Measurements from ENCODE around the gene MAGED1. TPM values are rescaled to one million over a fixed set of nuclear protein-coding genes. Genes with fewer than 3 reads are reported as not detected.

MAGED1 gene, protein sequence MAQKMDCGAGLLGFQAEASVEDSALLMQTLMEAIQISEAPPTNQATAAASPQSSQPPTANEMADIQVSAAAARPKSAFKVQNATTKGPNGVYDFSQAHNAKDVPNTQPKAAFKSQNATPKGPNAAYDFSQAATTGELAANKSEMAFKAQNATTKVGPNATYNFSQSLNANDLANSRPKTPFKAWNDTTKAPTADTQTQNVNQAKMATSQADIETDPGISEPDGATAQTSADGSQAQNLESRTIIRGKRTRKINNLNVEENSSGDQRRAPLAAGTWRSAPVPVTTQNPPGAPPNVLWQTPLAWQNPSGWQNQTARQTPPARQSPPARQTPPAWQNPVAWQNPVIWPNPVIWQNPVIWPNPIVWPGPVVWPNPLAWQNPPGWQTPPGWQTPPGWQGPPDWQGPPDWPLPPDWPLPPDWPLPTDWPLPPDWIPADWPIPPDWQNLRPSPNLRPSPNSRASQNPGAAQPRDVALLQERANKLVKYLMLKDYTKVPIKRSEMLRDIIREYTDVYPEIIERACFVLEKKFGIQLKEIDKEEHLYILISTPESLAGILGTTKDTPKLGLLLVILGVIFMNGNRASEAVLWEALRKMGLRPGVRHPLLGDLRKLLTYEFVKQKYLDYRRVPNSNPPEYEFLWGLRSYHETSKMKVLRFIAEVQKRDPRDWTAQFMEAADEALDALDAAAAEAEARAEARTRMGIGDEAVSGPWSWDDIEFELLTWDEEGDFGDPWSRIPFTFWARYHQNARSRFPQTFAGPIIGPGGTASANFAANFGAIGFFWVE
- 10 to 100 TPM in 1 of 2 donors, 1 to 10 TPM in 1; 8.5 to 18.3 TPM for polyA plus RNA-seq

DNA sequence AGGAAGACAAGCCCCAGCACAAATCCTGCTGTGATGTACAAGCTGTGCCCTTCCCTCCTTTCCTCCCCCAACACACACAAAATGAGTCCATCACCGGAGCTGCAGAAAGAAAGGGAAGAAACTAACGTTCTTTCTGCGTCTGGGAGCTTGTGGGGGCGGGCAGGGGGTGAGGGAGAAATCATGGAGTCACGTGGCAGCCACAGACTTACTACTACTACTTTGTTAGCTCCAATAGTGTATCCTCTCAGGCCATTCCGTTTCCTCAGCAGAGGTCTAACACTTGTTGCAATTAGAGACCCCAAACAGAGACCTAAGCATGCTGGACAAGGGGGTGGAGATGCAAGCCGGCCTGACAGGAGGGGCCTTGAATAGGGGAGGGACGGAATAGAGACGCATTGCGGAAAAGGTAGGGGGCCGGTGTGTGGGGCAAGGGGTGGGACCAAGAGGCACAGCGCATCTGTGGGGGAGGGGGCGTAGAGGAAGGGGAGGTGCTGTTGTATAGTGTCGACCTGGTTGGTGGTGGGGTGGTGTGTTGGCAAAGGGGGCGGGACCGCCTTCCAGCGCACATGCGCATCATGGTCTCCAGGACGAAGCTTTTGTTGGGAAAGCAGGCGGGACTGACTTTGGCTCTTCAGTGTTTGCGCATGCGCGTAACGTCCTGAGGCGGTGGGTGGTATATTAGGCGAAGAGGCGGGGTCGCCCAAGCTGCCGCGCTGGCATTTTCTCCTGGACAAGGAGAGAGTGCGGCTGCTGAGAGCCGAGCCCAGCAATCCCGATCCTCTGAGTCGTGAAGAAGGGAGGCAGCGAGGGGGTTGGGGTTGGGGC is at the start of gene MAGED1:
MAGED1 (plus strand) TSS at position 703 of the 825 bp plus-strand sequence. CDS start 682 bp downstream, outside the sequence.
- Histone ChIP-seq H3K27ac (ENCODE audit: low read depth in 2 of 2, low read length in 1 of 2) (peak within 1 kb of the TSS; percentile 47 to 61), H3K36me3 (ENCODE audit: control insufficient read depth in 2 of 2, insufficient read depth in 2 of 2, low read length in 1 of 2) (peaks cover 0 to 7% of the 10 kb centered on the region in 2 donors), H3K4me1 (ENCODE audit: control insufficient read depth in 2 of 2, insufficient read depth in 2 of 2, low read length in 1 of 2) (no peaks in the 10 kb centered on the region), H3K9me3 (ENCODE audit: control insufficient read depth in 2 of 2, insufficient read depth in 1 of 2, low read depth in 1 of 2, low read length in 1 of 2) (peaks cover 0 to 3% of the 10 kb centered on the region in 2 donors), H3K4me3 (ENCODE audit: low read depth in 1 of 2, low read length in 2 of 2) (peak within 1 kb of the TSS; percentile 40 to 54), H3K27me3 (ENCODE audit: control insufficient read depth in 1 of 2, insufficient read depth in 2 of 2, low read length in 2 of 2) (no peaks in the 10 kb centered on the region)
- WGBS, 2 donors: 1 to 15% methylated on average over 35 of the region's 35 CpGs

DNA sequence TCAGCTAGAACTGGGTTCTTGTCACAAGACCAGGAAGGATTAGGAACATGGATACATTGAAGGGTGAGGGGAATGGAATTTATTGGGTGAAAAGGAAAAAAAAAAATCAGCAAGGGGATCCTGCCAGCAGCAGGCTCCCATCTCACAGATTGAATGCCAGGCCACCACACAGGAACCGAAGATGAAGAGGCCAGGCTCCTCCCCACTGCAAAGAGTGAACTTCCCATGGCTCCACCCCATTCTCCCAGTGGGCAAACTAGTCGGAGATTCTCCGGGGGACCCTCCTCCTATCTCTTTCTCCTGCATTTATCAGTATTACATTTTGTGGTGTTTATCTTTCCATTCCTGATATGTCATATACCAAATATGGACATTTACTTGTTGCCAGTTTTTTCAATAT is 46.0 kb upstream of the MAGED1 start:
- Histone ChIP-seq H3K4me3 (ENCODE audit: low read depth in 1 of 2, low read length in 2 of 2) (no peak overlapping the region), H3K27ac (ENCODE audit: low read depth in 2 of 2, low read length in 1 of 2) (no peak overlapping the region), H3K36me3 (ENCODE audit: control insufficient read depth in 2 of 2, insufficient read depth in 2 of 2, low read length in 1 of 2) (no peaks in the 10 kb centered on the region), H3K4me1 (ENCODE audit: control insufficient read depth in 2 of 2, insufficient read depth in 2 of 2, low read length in 1 of 2) (no peaks in the 10 kb centered on the region), H3K9me3 (ENCODE audit: control insufficient read depth in 2 of 2, insufficient read depth in 1 of 2, low read depth in 1 of 2, low read length in 1 of 2) (no peaks in the 10 kb centered on the region), H3K27me3 (ENCODE audit: control insufficient read depth in 1 of 2, insufficient read depth in 2 of 2, low read length in 2 of 2) (peaks cover 0 to 2% of the 10 kb centered on the region in 2 donors)
- WGBS, 2 donors: 59 to 77% methylated on average over 3 of the region's 3 CpGs

DNA sequence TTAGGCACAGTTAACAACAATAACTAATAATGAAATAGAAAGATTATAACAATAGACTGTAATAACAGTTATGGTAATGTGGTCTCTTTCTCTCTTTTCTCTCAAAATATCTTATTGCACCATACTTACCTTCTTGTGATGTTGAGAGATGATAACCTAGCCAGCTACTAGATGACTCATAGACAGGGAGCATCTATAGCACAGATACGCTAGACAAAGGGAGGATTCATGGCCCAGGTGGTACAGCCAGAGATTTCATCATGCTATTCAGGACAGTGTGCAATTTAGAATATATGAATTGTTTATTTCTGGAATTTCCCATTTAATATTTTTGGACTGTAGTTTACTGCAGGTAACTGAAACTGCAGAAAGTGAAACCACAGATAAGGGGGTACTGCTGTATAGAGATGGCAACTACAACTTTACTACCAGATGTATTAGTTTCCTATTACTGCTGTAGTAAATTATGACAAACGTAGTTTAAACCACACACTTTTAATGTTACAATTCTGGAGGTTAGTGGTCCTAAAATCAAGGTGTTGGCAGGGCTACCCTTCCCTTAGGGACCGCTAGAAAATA is 41.8 kb upstream of the MAGED1 start:
- peaks cover 0 to 3% of the 10 kb centered on the region in 2 donors for H3K27me3 ChIP-seq (ENCODE audit: control insufficient read depth in 1 of 2, insufficient read depth in 2 of 2, low read length in 2 of 2)
- 73 to 78% methylated on average over 3 of the region's 3 CpGs for WGBS, 2 donors
- no peaks in the 10 kb centered on the region for H3K9me3 ChIP-seq (ENCODE audit: control insufficient read depth in 2 of 2, insufficient read depth in 1 of 2, low read depth in 1 of 2, low read length in 1 of 2)
- H3K4me1 ChIP-seq (ENCODE audit: control insufficient read depth in 2 of 2, insufficient read depth in 2 of 2, low read length in 1 of 2): no peaks in the 10 kb centered on the region
- no peak overlapping the region for H3K27ac ChIP-seq (ENCODE audit: low read depth in 2 of 2, low read length in 1 of 2)
- no peaks in the 10 kb centered on the region for H3K36me3 ChIP-seq (ENCODE audit: control insufficient read depth in 2 of 2, insufficient read depth in 2 of 2, low read length in 1 of 2)
- H3K4me3 ChIP-seq (ENCODE audit: low read depth in 1 of 2, low read length in 2 of 2): no peak overlapping the region

DNA sequence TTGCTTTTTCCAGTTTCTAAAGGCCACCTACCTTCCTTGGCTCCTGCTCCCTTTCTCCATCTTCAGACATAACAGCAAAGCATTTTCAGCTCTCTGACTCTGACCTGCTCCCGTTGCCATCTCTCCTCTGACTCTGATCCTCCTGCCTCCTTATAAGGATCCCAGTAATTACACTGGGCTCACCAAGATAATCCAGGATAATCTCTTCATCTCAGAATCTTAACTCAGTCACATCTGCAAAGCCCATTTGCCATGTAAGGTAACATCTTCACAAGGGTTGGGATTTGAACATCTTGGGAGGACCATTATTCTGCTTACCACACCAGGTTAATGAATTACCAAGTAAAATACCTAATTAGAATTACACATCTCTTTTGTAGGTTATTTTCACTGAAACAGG is 41.3 kb upstream of the MAGED1 start:
- no peaks in the 10 kb centered on the region for H3K4me1 ChIP-seq (ENCODE audit: control insufficient read depth in 2 of 2, insufficient read depth in 2 of 2, low read length in 1 of 2)
- H3K27ac ChIP-seq (ENCODE audit: low read depth in 2 of 2, low read length in 1 of 2): no peak overlapping the region
- no peaks in the 10 kb centered on the region for H3K9me3 ChIP-seq (ENCODE audit: control insufficient read depth in 2 of 2, insufficient read depth in 1 of 2, low read depth in 1 of 2, low read length in 1 of 2)
- WGBS, 2 donors: 57 to 82% methylated on average over 1 of the region's 1 CpG
- H3K27me3 ChIP-seq (ENCODE audit: control insufficient read depth in 1 of 2, insufficient read depth in 2 of 2, low read length in 2 of 2): peaks cover 0 to 3% of the 10 kb centered on the region in 2 donors
- no peak overlapping the region for H3K4me3 ChIP-seq (ENCODE audit: low read depth in 1 of 2, low read length in 2 of 2)
- no peaks in the 10 kb centered on the region for H3K36me3 ChIP-seq (ENCODE audit: control insufficient read depth in 2 of 2, insufficient read depth in 2 of 2, low read length in 1 of 2)

DNA sequence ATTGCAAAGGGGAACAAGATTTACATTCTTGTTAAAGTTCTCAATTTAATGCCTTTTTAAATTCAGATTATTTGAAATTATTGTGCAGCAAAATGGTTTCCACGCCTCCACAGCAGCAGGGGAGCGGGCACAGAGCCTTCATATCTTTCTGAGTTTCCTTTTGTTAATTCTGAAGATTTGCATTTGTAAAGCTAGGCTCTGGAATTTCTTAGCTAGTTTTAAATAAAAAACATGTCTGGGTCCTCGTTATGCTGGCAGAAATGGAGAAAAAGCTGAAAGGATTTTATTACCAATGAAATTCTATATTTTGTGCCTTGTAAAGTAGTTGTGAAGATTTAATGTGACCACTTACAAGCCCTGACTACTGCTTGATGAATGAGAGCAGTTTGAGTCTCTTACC is 40.8 kb upstream of the MAGED1 start:
- WGBS, 2 donors: 65 to 93% methylated on average over 3 of the region's 3 CpGs
- Histone ChIP-seq H3K9me3 (ENCODE audit: control insufficient read depth in 2 of 2, insufficient read depth in 1 of 2, low read depth in 1 of 2, low read length in 1 of 2) (no peaks in the 10 kb centered on the region), H3K27me3 (ENCODE audit: control insufficient read depth in 1 of 2, insufficient read depth in 2 of 2, low read length in 2 of 2) (peaks cover 0 to 3% of the 10 kb centered on the region in 2 donors), H3K36me3 (ENCODE audit: control insufficient read depth in 2 of 2, insufficient read depth in 2 of 2, low read length in 1 of 2) (no peaks in the 10 kb centered on the region), H3K4me3 (ENCODE audit: low read depth in 1 of 2, low read length in 2 of 2) (no peak overlapping the region), H3K4me1 (ENCODE audit: control insufficient read depth in 2 of 2, insufficient read depth in 2 of 2, low read length in 1 of 2) (no peaks in the 10 kb centered on the region), H3K27ac (ENCODE audit: low read depth in 2 of 2, low read length in 1 of 2) (no peak overlapping the region)

DNA sequence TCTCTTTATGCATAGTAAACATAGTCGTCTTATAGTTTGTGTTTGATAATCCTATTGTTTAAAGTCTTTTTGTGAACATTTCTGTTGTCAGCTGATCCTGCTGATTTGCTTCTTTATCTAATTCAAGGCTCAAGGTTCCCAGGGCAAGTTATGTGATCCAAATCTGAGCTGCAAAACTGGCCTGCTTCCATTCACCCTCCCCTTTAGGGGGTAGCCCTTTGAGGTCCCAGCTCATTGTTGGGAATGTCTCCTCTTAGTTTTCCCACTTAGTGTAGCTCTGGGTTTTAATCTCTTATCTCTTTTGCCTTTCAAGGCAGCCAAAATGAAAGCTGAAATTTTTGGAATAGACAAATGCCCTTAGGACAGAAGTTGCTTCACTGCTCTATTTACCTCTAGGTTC is 40.2 kb upstream of the MAGED1 start:
- Histone ChIP-seq H3K9me3 (ENCODE audit: control insufficient read depth in 2 of 2, insufficient read depth in 1 of 2, low read depth in 1 of 2, low read length in 1 of 2) (no peaks in the 10 kb centered on the region), H3K27me3 (ENCODE audit: control insufficient read depth in 1 of 2, insufficient read depth in 2 of 2, low read length in 2 of 2) (peaks cover 0 to 3% of the 10 kb centered on the region in 2 donors), H3K27ac (ENCODE audit: low read depth in 2 of 2, low read length in 1 of 2) (no peak overlapping the region), H3K4me3 (ENCODE audit: low read depth in 1 of 2, low read length in 2 of 2) (no peak overlapping the region), H3K36me3 (ENCODE audit: control insufficient read depth in 2 of 2, insufficient read depth in 2 of 2, low read length in 1 of 2) (no peaks in the 10 kb centered on the region), H3K4me1 (ENCODE audit: control insufficient read depth in 2 of 2, insufficient read depth in 2 of 2, low read length in 1 of 2) (no peaks in the 10 kb centered on the region)
- 32 to 54% methylated on average over 1 of the region's 1 CpG for WGBS, 2 donors

DNA sequence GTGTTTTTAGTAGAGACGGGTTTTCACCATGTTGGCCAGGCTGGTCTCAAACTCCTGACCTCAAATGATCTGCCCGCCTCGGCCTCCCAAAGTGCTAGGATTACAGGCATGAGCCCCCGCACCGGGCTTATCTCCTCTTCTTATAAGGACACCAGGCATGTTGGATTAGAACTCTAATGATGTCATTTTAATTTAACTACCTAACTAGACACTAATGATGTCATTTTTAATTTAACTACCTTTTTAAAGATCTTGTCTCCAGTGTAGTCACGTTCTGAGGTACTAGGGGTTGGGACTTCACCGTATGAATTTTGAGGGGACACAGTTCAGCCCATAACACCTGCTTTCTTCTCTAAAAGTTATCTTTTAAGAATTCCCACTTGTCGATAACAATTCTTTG is 37.7 kb upstream of the MAGED1 start:
- Histone ChIP-seq H3K27me3 (ENCODE audit: control insufficient read depth in 1 of 2, insufficient read depth in 2 of 2, low read length in 2 of 2) (peaks cover 0 to 3% of the 10 kb centered on the region in 2 donors), H3K4me3 (ENCODE audit: low read depth in 1 of 2, low read length in 2 of 2) (no peak overlapping the region), H3K4me1 (ENCODE audit: control insufficient read depth in 2 of 2, insufficient read depth in 2 of 2, low read length in 1 of 2) (no peaks in the 10 kb centered on the region), H3K9me3 (ENCODE audit: control insufficient read depth in 2 of 2, insufficient read depth in 1 of 2, low read depth in 1 of 2, low read length in 1 of 2) (no peaks in the 10 kb centered on the region), H3K36me3 (ENCODE audit: control insufficient read depth in 2 of 2, insufficient read depth in 2 of 2, low read length in 1 of 2) (no peaks in the 10 kb centered on the region), H3K27ac (ENCODE audit: low read depth in 2 of 2, low read length in 1 of 2) (no peak overlapping the region)
- 89 to 97% methylated on average over 8 of the region's 8 CpGs for WGBS, 2 donors

DNA sequence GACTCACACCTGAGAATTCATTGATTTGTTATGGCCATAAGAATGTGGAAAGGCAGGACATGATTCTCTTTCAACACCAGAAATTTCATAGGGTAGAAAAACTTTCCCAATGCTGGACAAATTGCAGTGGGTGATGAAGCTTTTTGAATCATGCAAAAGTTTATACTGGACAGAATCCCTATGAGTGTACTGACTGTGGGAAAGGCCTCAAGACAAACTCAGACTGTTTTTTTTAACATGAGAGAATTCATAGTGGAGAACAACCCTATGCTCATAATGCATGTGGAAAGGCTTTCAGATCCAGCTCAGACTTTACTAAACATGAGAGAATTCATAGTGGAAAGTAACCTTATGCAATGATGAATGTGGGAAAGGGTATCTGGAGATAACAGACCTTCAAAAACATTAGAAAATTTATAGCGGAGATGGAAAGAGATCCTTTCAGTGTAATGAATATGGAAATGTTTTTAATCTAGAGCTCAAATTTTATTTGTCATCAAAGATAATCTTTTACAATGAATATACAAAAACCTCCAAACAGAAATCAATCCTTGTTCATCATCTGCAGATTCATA is 36.2 kb upstream of the MAGED1 start:
- WGBS, 2 donors: 94 to 100% methylated on average over 1 of the region's 1 CpG
- H3K9me3 ChIP-seq (ENCODE audit: control insufficient read depth in 2 of 2, insufficient read depth in 1 of 2, low read depth in 1 of 2, low read length in 1 of 2): no peaks in the 10 kb centered on the region

DNA sequence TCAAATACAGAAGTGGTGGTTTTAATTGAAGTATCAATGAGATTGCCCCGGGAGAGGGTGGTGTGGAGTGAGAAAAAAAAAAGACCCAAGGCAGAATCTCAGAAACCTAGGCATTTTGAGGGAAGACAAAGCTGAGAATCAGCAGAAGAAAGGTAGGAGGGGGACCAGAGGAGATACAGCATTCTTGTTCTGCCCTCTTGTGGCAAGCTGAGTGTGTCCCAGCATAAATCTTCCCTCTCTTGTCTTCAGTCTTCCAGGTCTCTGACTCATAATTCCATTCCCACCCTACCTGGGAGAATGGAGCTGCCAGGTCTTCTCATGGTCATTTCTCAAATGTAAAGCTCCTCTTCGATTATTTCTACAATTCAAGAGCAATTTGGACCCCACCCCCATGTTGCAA is 32.7 kb upstream of the MAGED1 start:
- Histone ChIP-seq H3K9me3 (ENCODE audit: control insufficient read depth in 2 of 2, insufficient read depth in 1 of 2, low read depth in 1 of 2, low read length in 1 of 2) (no peaks in the 10 kb centered on the region), H3K4me3 (ENCODE audit: low read depth in 1 of 2, low read length in 2 of 2) (no peak overlapping the region), H3K4me1 (ENCODE audit: control insufficient read depth in 2 of 2, insufficient read depth in 2 of 2, low read length in 1 of 2) (no peaks in the 10 kb centered on the region), H3K27ac (ENCODE audit: low read depth in 2 of 2, low read length in 1 of 2) (no peak overlapping the region), H3K36me3 (ENCODE audit: control insufficient read depth in 2 of 2, insufficient read depth in 2 of 2, low read length in 1 of 2) (no peaks in the 10 kb centered on the region), H3K27me3 (ENCODE audit: control insufficient read depth in 1 of 2, insufficient read depth in 2 of 2, low read length in 2 of 2) (no peaks in the 10 kb centered on the region)
- 8 to 14% methylated on average over 2 of the region's 2 CpGs for WGBS, 2 donors

More for the DNA sequence above, 36.2 kb upstream of the MAGED1 start:
- no peaks in the 10 kb centered on the region for H3K4me1 ChIP-seq (ENCODE audit: control insufficient read depth in 2 of 2, insufficient read depth in 2 of 2, low read length in 1 of 2)
- no peak overlapping the region for H3K27ac ChIP-seq (ENCODE audit: low read depth in 2 of 2, low read length in 1 of 2)
- peaks cover 0 to 3% of the 10 kb centered on the region in 2 donors for H3K27me3 ChIP-seq (ENCODE audit: control insufficient read depth in 1 of 2, insufficient read depth in 2 of 2, low read length in 2 of 2)
- no peak overlapping the region for H3K4me3 ChIP-seq (ENCODE audit: low read depth in 1 of 2, low read length in 2 of 2)
- H3K36me3 ChIP-seq (ENCODE audit: control insufficient read depth in 2 of 2, insufficient read depth in 2 of 2, low read length in 1 of 2): no peaks in the 10 kb centered on the region

Data from esophagus (tissue), 2 donors.